ENCODE measurements around the gene PCDHA2.
"Not testable (repeated sequence)": the region's sequence is repeated elsewhere in the genome, so short reads cannot be mapped to it uniquely, and the experiment has no call there.

The PCDHA2 gene

GRCh38 chr5:140794595-140795258, at the start of gene PCDHA2:
TSS of gene PCDHA2 (plus strand) at chr5:140794852.
- DNase-seq: no peak

GRCh38 chr5:140753561-140753960, 41.1 kb upstream of the PCDHA2 start:
- DNase-seq: no peak

GRCh38 chr5:140764177-140764973, 30.3 kb upstream of the PCDHA2 start:
- DNase-seq: no peak

- DNase-seq: no peak
These were observed 27.2 kb upstream of the PCDHA2 start for GRCh38 chr5:140767444-140767843.

GRCh38 chr5:140780512-140780911, 14.1 kb upstream of the PCDHA2 start:
- DNase-seq: no peak

- no peak for DNase-seq
These were observed 8.6 kb upstream of the PCDHA2 start, which contains the start of gene PCDHA1 for GRCh38 chr5:140785905-140786686. TSS of gene PCDHA1 (plus strand) at chr5:140786140.

GRCh38 chr5:140787422-140787821, 7.2 kb upstream of the PCDHA2 start:
- not testable (repeated sequence) for DNase-seq

GRCh38 chr5:140787849-140788504, 6.7 kb upstream of the PCDHA2 start:
- not testable (repeated sequence) for DNase-seq

- no peak for DNase-seq
These were observed 3.6 kb upstream of the PCDHA2 start for GRCh38 chr5:140791089-140791488.

- no peak for DNase-seq
These were observed 598 bp downstream of the PCDHA2 start for GRCh38 chr5:140795259-140795641.

- not testable (repeated sequence) for DNase-seq
These were observed 1.5 kb downstream of the PCDHA2 start for GRCh38 chr5:140796072-140796717.

GRCh38 chr5:140796718-140797095, 2.1 kb downstream of the PCDHA2 start:
- DNase-seq: no peak

GRCh38 chr5:140800816-140801493, 6.3 kb downstream of the PCDHA2 start, which contains the start of gene PCDHA3:
TSS of gene PCDHA3 (plus strand) at chr5:140801057.
- DNase-seq: no peak

- DNase-seq: no peak
These were observed 6.8 kb downstream of the PCDHA2 start for GRCh38 chr5:140801494-140801841.

GRCh38 chr5:140802381-140802780, 7.7 kb downstream of the PCDHA2 start:
- DNase-seq: not testable (repeated sequence)

- DNase-seq: no peak
These were observed 8.2 kb downstream of the PCDHA2 start for GRCh38 chr5:140802781-140803271.

- DNase-seq: peak; percentile 74
These were observed 12.5 kb downstream of the PCDHA2 start, which contains the start of gene PCDHA4 for GRCh38 chr5:140806834-140807775. TSS of gene PCDHA4 (plus strand) at chr5:140807068.

GRCh38 chr5:140808241-140808888, 13.7 kb downstream of the PCDHA2 start:
- DNase-seq: not testable (repeated sequence)

- no peak for DNase-seq
These were observed 14.2 kb downstream of the PCDHA2 start for GRCh38 chr5:140808889-140809291.
